ENCODE measurements around the gene OR52A1.

- no peak for TF ChIP-seq POLR2A (IDR thresholded peaks at IDR 0.05; ENCODE audit: low read depth, low read length)
- TF ChIP-seq CTCF (IDR thresholded peaks at IDR 0.05; ENCODE audit: extremely low read depth in 1 of 2, insufficient read depth in 1 of 2, low read depth in 1 of 2, low read length in 2 of 2): no peak
- TF ChIP-seq JUN (IDR thresholded peaks at IDR 0.05; ENCODE audit: borderline replicate concordance, insufficient read depth, insufficient read length, low read depth): no peak
- TF ChIP-seq, protein P1, sequence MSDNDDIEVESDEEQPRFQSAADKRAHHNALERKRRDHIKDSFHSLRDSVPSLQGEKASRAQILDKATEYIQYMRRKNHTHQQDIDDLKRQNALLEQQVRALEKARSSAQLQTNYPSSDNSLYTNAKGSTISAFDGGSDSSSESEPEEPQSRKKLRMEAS (IDR thresholded peaks at IDR 0.05; ENCODE audit: insufficient read depth, insufficient read length): no peak
- TF ChIP-seq POLR2AphosphoS5 (IDR thresholded peaks at IDR 0.05; ENCODE audit: insufficient read depth, low read depth, low read length): no peak
- no peak for TF ChIP-seq EZH2 (IDR thresholded peaks at IDR 0.05; ENCODE audit: borderline replicate concordance, low read depth, low read length, severe bottlenecking)
- TF ChIP-seq GATA2 (IDR thresholded peaks at IDR 0.05; ENCODE audit: insufficient read depth, insufficient read length, low read depth, low read length): no peak
- TF ChIP-seq MYC (IDR thresholded peaks at IDR 0.05; ENCODE audit: low read depth, low read length): no peak
Measured at GRCh38 chr11:5131584-5132335, 22.8 kb downstream of the OR52A1 start.

All from endothelial cell of umbilical vein (primary cell).